Subcutaneous adipose tissue (tissue), 4 donors: ENCODE data around the gene ADIPOR2. TPM values are rescaled to one million over a fixed set of nuclear protein-coding genes. Genes with fewer than 3 reads are reported as not detected.

ENCODE experiments used
- total RNA-seq, 4 donors: library from RNA; depleted of rRNA; stranded (reverse); fragments of >200 nt; gene quantifications; one replicate each; pipeline ENCODE4 v1.1.0, GENCODE V29; 2016
- TF ChIP-seq, protein P1 (sequence below): fragments of 450-650 bp; IDR thresholded peaks from one replicate; pipeline ENCODE4 v1.5.1; 2016; ENCODE audit warnings: low read depth, mild to moderate bottlenecking, control low read depth, antibody characterized with exemption, moderate library complexity

ADIPOR2 gene
- total RNA-seq, 4 donors from 2014 or later = 69.4 to 122 (median 108) TPM

DNA sequence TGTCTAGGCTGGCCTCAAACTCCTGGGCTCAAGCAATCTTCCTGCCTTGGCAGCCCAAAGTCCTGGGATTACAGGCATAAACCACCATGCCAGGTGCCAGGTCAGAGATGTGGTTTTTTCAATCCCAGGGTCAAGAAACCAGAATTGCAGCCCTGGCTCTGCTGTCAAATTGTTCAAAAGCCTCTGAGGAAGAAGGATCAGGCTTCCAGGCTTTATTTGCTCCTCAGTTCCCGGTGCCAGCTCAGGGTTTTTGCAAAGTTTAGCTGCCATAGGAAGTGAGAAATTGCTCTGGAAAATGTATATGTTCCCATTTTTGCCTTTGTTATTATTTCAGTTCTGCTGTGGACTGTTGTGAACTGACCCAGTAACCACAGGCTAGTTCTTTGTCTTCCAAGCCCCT is 33.2 kb upstream of the ADIPOR2 start:
- TF ChIP-seq, protein P1, sequence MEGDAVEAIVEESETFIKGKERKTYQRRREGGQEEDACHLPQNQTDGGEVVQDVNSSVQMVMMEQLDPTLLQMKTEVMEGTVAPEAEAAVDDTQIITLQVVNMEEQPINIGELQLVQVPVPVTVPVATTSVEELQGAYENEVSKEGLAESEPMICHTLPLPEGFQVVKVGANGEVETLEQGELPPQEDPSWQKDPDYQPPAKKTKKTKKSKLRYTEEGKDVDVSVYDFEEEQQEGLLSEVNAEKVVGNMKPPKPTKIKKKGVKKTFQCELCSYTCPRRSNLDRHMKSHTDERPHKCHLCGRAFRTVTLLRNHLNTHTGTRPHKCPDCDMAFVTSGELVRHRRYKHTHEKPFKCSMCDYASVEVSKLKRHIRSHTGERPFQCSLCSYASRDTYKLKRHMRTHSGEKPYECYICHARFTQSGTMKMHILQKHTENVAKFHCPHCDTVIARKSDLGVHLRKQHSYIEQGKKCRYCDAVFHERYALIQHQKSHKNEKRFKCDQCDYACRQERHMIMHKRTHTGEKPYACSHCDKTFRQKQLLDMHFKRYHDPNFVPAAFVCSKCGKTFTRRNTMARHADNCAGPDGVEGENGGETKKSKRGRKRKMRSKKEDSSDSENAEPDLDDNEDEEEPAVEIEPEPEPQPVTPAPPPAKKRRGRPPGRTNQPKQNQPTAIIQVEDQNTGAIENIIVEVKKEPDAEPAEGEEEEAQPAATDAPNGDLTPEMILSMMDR = no peak

DNA sequence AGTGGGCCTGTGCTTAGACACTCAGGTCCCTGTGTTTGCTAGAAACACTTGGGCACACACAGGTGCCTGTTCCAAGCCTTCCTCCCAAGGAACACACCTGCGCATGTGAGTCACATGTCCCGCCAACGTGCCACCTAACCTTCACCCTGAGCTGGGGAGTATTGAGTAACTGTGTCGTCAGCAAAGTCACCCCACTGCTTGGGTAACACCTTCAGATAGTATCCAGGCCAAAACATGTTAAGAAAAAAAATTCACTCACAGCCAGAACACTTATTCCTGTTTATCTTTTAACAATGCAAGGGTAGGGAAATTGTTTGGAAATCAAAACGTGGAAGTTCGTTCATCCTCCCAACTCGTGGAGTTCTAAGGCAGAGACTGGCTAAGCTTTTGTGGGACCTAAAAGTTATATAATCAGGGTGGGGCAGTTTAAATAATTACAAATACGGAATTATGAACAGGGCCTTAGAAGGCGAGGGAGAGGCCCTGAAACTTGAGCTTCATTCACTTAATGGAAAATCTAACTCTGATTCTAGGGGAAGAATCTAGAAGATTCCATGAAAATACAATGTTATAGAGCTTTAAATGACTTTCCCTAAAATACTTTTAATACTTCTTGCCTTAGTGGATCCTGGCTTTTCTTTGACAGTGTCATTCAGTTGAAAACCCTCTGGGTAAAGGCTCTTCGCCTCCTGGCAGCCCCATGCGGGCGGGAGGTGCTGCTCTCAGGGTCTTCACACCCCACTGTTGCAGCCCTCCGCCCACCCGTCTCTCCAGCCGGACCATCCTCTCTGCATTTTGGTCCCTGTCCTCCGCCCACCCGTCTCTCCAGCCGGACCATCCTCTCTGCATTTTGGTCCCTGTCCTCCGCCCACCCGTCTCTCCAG is 30.3 kb upstream of the ADIPOR2 start:
- TF ChIP-seq, protein P1 = no peak

DNA sequence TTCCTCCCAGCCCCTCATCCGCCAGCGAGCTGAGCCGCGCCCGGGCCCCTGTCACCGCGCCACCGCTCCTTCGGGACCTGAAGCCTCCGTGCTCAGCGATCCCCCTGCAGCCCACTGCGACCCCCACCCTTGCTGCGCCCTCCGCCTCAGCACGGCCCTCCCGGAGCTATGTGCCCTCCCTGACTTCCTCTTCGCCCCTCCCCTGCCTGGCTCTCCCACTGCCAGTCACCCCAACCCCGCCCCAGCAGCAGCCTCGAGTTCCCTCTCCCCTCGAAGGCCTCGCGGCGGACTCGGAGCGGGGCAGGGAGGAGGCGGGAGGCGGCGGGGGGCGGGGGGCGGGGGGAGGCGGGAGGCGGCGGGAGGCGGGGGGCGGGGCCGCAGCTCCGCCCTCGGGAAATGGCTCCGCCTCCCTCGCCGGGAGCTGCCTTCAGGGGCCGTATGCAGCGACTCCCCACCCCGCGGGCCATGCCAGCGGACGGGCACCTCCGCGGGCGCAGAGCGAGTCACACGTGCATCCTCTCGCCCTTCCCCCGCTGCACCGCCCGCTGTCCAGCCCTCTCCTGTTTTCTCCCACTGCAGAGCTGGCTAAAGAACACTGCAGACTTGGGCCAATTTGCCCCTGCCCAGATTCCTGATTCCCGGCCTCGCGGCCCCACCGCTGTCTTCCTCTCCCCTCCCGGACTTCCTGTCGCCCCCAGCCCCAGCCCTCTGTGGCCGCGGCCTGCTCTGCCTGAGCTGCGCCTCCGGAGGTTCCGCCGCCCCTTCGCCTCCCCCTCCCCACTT is 29.1 kb upstream of the ADIPOR2 start:
- TF ChIP-seq, protein P1 = no peak

DNA sequence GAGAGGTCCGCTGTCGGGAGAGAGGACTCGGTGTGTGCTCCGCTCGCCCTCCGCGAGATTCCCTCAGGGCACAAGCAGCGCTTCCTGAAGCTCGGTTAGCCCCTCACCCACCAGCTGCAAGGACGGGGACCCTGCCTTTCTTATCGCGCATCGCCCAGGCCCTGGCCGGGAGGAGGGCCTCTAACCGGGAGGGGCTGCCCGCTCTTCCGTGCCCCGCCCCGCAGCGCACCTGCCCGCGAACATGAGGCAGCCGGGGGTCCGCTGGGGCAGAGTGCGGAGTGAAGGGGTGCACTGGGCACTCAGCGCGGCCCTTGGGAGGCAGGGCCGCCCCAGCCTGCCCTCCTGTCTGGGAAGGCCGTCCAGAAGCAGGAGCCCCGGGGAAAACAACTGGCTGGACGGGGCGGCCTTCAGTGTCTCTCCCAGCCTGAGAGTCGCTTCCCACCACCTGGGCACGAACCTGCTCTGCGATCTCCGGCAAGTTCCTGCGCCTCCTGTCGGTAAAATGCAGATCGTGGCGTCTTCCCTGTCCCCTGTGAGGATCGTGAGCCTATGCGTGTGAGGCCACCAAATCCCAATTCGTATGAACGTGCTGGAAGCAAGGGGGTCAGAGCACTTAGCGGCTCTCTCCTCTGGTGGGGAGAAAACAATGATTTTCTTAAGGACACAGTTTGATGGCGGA is 28.0 kb upstream of the ADIPOR2 start:
- TF ChIP-seq, protein P1 = no peak

DNA sequence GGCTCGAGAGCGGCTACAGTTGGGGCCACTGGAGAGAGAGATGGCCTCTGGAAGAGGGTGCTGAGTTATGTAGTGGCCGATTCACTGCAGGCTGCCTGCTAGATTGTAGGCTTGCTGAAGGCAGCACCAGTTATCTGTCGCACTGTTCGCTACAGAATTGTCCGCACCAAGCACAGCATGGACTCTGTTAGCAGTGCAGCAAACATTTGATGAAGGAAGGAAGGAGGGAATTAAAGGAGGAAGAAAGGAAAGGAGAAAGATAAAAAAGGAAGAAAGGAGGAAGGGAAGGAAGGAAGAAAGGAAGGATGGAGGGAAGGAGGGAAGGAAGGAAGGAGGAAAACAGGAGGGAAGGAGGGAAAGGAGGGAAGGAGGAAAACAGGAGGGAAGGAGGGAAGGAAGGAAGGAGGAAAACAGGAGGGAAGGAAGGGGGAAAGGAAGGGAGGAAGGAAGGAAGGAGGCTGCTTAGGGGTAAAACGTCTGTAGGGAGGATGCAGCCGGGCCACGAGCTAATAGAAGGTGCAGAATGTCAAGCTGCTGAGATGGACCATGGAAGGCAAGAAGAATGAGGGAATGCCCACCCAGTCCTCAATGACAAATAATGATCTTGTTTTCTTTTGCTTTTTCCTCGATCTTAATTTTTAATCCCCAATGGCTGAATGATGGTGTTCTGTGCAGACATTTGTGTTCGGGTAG is 27.3 kb upstream of the ADIPOR2 start:
- TF ChIP-seq, protein P1 = no peak

DNA sequence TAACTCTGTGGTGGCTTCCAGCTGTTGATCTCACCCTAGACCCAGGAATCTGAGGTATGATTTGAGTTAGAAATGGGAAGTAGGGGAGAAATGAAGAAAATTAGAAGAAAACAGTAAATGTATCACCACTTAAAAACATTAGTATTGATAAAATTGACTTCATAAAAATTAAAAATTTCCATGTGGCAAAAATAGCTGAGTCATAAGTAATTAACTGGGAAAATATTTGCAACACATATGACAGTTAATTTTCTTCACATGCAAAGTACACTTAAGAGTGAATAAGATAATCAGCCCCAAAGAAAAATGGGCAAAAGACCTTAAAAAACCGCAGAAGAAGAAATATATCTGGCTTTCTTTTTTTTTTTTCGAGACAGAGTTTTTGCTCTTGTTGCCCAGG is 25.5 kb upstream of the ADIPOR2 start:
- TF ChIP-seq, protein P1 = no peak
